NCI-H748 (cell line): ENCODE results near the gene ANAPC10.

ENCODE experiments used
- DNase-seq: peaks from one replicate; lab custom pipeline; 2025; ENCODE audit not compliant: unreplicated experiment; lab: John Stamatoyannopoulos, UW

The ANAPC10 gene

GRCh38 chr4:145071560-145071959 is 26.4 kb downstream of the ANAPC10 start:
- no peak for DNase-seq

GRCh38 chr4:145069361-145069760 is 28.6 kb downstream of the ANAPC10 start:
- no peak for DNase-seq

GRCh38 chr4:145066063-145066501 is 31.9 kb downstream of the ANAPC10 start:
- no peak for DNase-seq

- DNase-seq: peak; percentile 34
Measured at GRCh38 chr4:145061318-145061920, 36.6 kb downstream of the ANAPC10 start.

- no peak for DNase-seq
Measured at GRCh38 chr4:145058256-145058655, 39.7 kb downstream of the ANAPC10 start.

- DNase-seq: no peak
Measured at GRCh38 chr4:145056325-145057130, 41.5 kb downstream of the ANAPC10 start.

- no peak for DNase-seq
Measured at GRCh38 chr4:145055533-145056257, 42.3 kb downstream of the ANAPC10 start.

- no peak for DNase-seq
Measured at GRCh38 chr4:145049241-145049640, 48.8 kb downstream of the ANAPC10 start.

GRCh38 chr4:145048817-145049216 is 49.2 kb downstream of the ANAPC10 start:
- no peak for DNase-seq

GRCh38 chr4:145047151-145047550 is 50.8 kb downstream of the ANAPC10 start:
- no peak for DNase-seq

- no peak for DNase-seq
Measured at GRCh38 chr4:145045180-145045579, 52.8 kb downstream of the ANAPC10 start.

- no peak for DNase-seq
Measured at GRCh38 chr4:145044341-145044740, 53.7 kb downstream of the ANAPC10 start.

GRCh38 chr4:145043306-145043705 is 54.7 kb downstream of the ANAPC10 start:
- DNase-seq: no peak

- DNase-seq: no peak
Measured at GRCh38 chr4:145042601-145043285, 55.3 kb downstream of the ANAPC10 start.

GRCh38 chr4:145041378-145041777 is 56.6 kb downstream of the ANAPC10 start:
- DNase-seq: no peak

GRCh38 chr4:145035494-145036136 is 62.4 kb downstream of the ANAPC10 start:
- no peak for DNase-seq

GRCh38 chr4:145034727-145035211 is 63.2 kb downstream of the ANAPC10 start:
- no peak for DNase-seq

GRCh38 chr4:145019346-145019745 is 78.7 kb downstream of the ANAPC10 start:
- no peak for DNase-seq

GRCh38 chr4:145014365-145014764 is 83.6 kb downstream of the ANAPC10 start:
- DNase-seq: no peak

GRCh38 chr4:145012841-145013240 is 85.2 kb downstream of the ANAPC10 start:
- no peak for DNase-seq

- DNase-seq: no peak
Measured at GRCh38 chr4:145011636-145012035, 86.4 kb downstream of the ANAPC10 start.
